PC-3 (cell line): ENCODE data around the gene KRTAP10-2. TPM values are rescaled to one million over a fixed set of nuclear protein-coding genes. Genes with fewer than 3 reads are reported as not detected.

Experiments
- ATAC-seq: fragments of 200-7000 bp; cut with Tn5 transposase; 2 replicates; pipeline ENCODE4 v1.9.1; 2020; ENCODE audit warnings: mild to moderate bottlenecking, moderate library complexity
- BruUV-seq: library from RNA; stranded (reverse); fragments of 400-500 nt; replicated peaks from 2 replicates; lab custom pipeline; 2021; lab: Mats Ljungman, UMichigan
- CTCF ChIA-PET: fragments of 300-600 bp; sonication (Branson Sonifier 250); formaldehyde crosslinking; loops from one replicate; lab custom pipeline; 2022; ENCODE audit warnings: antibody characterized with exemption; lab: Charles Lee
- POLR2A ChIA-PET: fragments of 300-600 bp; sonication (Branson Sonifier 250); formaldehyde crosslinking; loops from one replicate; lab custom pipeline; 2022; ENCODE audit warnings: antibody characterized with exemption; ENCODE audit not compliant: unreplicated experiment; lab: Charles Lee
- DNase-seq: peaks from one replicate; pipeline ENCODE4 v3.0.0-alpha.2; 2015
- H2AFZ ChIP-seq: fragments of 300-600 bp; sonication (generic); 2 replicates; pipeline ENCODE4 v1.6.0; 2016; ENCODE audit warnings: antibody characterized with exemption, low read length
- H3F3A ChIP-seq: fragments of 300-600 bp; sonication (generic); one replicate; pipeline ENCODE4 v1.6.0; 2017; ENCODE audit warnings: antibody characterized with exemption, low read length, control low read depth, mild to moderate bottlenecking; ENCODE audit not compliant: unreplicated experiment
- H3K27ac ChIP-seq: fragments of 300-600 bp; sonication (generic); 2 replicates; pipeline ENCODE4 v1.5.1; 2016; ENCODE audit warnings: mild to moderate bottlenecking, low read length
- H3K27me3 ChIP-seq: fragments of 300-600 bp; sonication (generic); 2 replicates; pipeline ENCODE4 v1.6.1; 2016; ENCODE audit warnings: low read length, mixed read lengths
- H3K36me3 ChIP-seq: fragments of 300-600 bp; sonication (generic); 2 replicates; pipeline ENCODE4 v1.6.1; 2016; ENCODE audit warnings: low read depth, mixed run types, low read length, mixed read lengths
- H3K4me1 ChIP-seq: fragments of 300-600 bp; sonication (generic); 2 replicates; pipeline ENCODE4 v1.5.1; 2016; ENCODE audit warnings: low read length; ENCODE audit not compliant: insufficient read depth
- H3K4me2 ChIP-seq: fragments of 300-600 bp; sonication (generic); 2 replicates; pipeline ENCODE4 v1.6.0; 2016; ENCODE audit warnings: low read length
- H3K4me3 ChIP-seq: fragments of 300-600 bp; sonication (generic); 2 replicates; pipeline ENCODE4 v1.5.1; 2016; ENCODE audit warnings: mild to moderate bottlenecking, low read length, mixed read lengths
- H3K79me2 ChIP-seq: fragments of 300-600 bp; sonication (generic); 2 replicates; pipeline ENCODE4 v1.6.1; 2017; ENCODE audit warnings: low read length, mixed read lengths
- H3K9ac ChIP-seq: fragments of 300-600 bp; sonication (generic); 2 replicates; pipeline ENCODE4 v1.6.0; 2016; ENCODE audit warnings: mild to moderate bottlenecking, low read length
- H3K9me2 ChIP-seq: fragments of 300-600 bp; sonication (generic); replicated peaks from 2 replicates; pipeline ENCODE4 v1.6.1; 2016; ENCODE audit warnings: mixed run types, low read length, mixed read lengths
- H3K9me3 ChIP-seq: fragments of 300-600 bp; sonication (generic); 2 replicates; pipeline ENCODE4 v1.6.1; 2016; ENCODE audit warnings: low read length, mixed read lengths
- H4K20me1 ChIP-seq: fragments of 300-600 bp; sonication (generic); 2 replicates; pipeline ENCODE4 v1.6.1; 2016; ENCODE audit warnings: low read length, mixed read lengths
- CTCF ChIP-seq: fragments of 300-600 bp; sonication (generic); conservative IDR thresholded peaks from 2 replicates; pipeline ENCODE4 v1.5.1; 2017; ENCODE audit warnings: antibody characterized with exemption, low read depth, mild to moderate bottlenecking, low read length
- EZH2 ChIP-seq: fragments of 300-600 bp; sonication (generic); IDR thresholded peaks from one replicate; pipeline ENCODE4 v1.6.1; 2017; ENCODE audit warnings: antibody characterized with exemption, mild to moderate bottlenecking, low read length; ENCODE audit not compliant: unreplicated experiment
- EZH2phosphoT487 ChIP-seq: fragments of 300-600 bp; sonication (generic); IDR thresholded peaks from 2 replicates; pipeline ENCODE4 v1.6.1; 2018; ENCODE audit warnings: mild to moderate bottlenecking, antibody characterized with exemption, low read length, borderline replicate concordance
- intact Hi-C: fragments of 100-400 bp; cut with micrococcal nuclease; formaldehyde crosslinking; loops from 2 replicates; pipeline ENCODE4 v1.9.0; 2023
- total RNA-seq: library from RNA; depleted of rRNA; stranded (reverse); fragments of >200 nt; gene quantifications from 2 replicates; pipeline ENCODE4 v1.2.3, GENCODE V29; 2014

KRTAP10-2 gene
- total RNA-seq, 1 experiment from 2014 or later, result not detected

DNA sequence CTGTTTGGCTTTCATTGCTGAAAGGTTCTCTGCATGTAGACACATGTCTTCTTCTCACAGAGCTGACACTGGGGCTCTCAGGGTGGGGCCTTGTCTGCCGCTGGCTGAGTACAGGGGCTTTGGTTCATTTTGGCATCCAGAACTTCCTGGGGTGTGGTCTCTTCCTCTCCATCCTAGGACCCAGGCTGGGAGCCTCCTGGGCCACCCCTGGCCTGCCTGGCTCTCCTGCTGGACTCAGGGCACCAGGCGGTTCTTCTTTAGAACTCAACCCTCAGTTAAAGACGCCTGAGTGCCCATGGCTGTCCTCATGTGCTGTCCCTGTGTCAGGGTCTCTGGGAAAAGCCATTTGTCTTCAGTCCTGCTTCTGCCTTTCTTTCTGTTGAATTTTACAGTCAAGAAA lies 34.6 kb upstream of the KRTAP10-2 start:
- no peak for ATAC-seq
- no peaks in the 10 kb centered on the region for H3K27me3 ChIP-seq
- no peak for DNase-seq
- no peaks in the 10 kb centered on the region for H3K9me2 ChIP-seq
- no TSS peak for BruUV-seq
- no peak overlapping the region for H3K9ac ChIP-seq
- ChIA-PET CTCF (no interaction called here), POLR2A (no interaction called here)
- H3K27ac ChIP-seq, result no peak overlapping the region
- no peaks in the 10 kb centered on the region for H3K36me3 ChIP-seq
- intact Hi-C loops, result no loop called here
- H3K9me3 ChIP-seq, result 0 out of 2 replicates have a peak, but pooled peaks cover 5% of the 10 kb centered on the region
- no peak overlapping the region for H3K4me2 ChIP-seq
- no peak overlapping the region for H3K4me3 ChIP-seq
- no peak for TF ChIP-seq EZH2phosphoT487
- no peaks in the 10 kb centered on the region for H4K20me1 ChIP-seq
- H3F3A ChIP-seq, result no peaks in the 10 kb centered on the region
- H3K79me2 ChIP-seq, result no peaks in the 10 kb centered on the region
- H3K4me1 ChIP-seq, result peaks cover 3% of the 10 kb centered on the region; the same call in 1 of the 2 replicates
- no peak overlapping the region for H2AFZ ChIP-seq

- Histone ChIP-seq H2AFZ (no peak overlapping the region), H3K9ac (no peak overlapping the region), H3K27ac (no peak overlapping the region), H4K20me1 (no peaks in the 10 kb centered on the region), H3K4me1 (peaks cover 10% of the 10 kb centered on the region; the same call in 1 of the 2 replicates), H3K9me3 (0 out of 2 replicates have a peak, but pooled peaks cover 5% of the 10 kb centered on the region), H3K4me3 (no peak overlapping the region), H3K36me3 (no peaks in the 10 kb centered on the region), H3K4me2 (peak overlapping the region; percentile 42; the same call in 1 of the 2 replicates), H3K79me2 (no peaks in the 10 kb centered on the region), H3K27me3 (no peaks in the 10 kb centered on the region), H3K9me2 (no peaks in the 10 kb centered on the region), H3F3A (no peaks in the 10 kb centered on the region)
- no TSS peak for BruUV-seq
- DNase-seq, result peak; percentile 64
- intact Hi-C loops, result no loop called here
- CTCF ChIA-PET, result interaction anchor here (0.5 kb wide), 1 partner anchor 10 kb away, joined by 3 read pairs; no protein-coding TSS in a partner anchor
- TF ChIP-seq EZH2 (no peak), CTCF (no peak), EZH2phosphoT487 (no peak)
- POLR2A ChIA-PET, result interaction anchor here (0.6 kb wide), 1 partner anchor 218 kb away, joined by 22 read pairs; the partner anchor contains the start of gene UBE2G2
- ATAC-seq, result peak; percentile 40
Observed at GRCh38 chr21:44583800-44584147, 32.5 kb upstream of the KRTAP10-2 start.

GRCh38 chr21:44583089-44583799 lies 31.9 kb upstream of the KRTAP10-2 start:
- no peaks in the 10 kb centered on the region for H3F3A ChIP-seq
- CTCF ChIA-PET, result no interaction called here
- peaks cover 10% of the 10 kb centered on the region; the same call in 1 of the 2 replicates for H3K4me1 ChIP-seq
- no peaks in the 10 kb centered on the region for H3K36me3 ChIP-seq
- H3K9me3 ChIP-seq, result 0 out of 2 replicates have a peak, but pooled peaks cover 5% of the 10 kb centered on the region
- no peak overlapping the region for H3K9ac ChIP-seq
- TF ChIP-seq CTCF (no peak), EZH2phosphoT487 (no peak), EZH2 (no peak)
- DNase-seq (peak; percentile 12), ATAC-seq (no peak)
- no peaks in the 10 kb centered on the region for H3K79me2 ChIP-seq
- H2AFZ ChIP-seq, result 0 out of 2 replicates have a peak overlapping the region, but pooled peaks have one; percentile 17
- H3K9me2 ChIP-seq, result no peaks in the 10 kb centered on the region
- no TSS peak for BruUV-seq
- no peak overlapping the region for H3K4me3 ChIP-seq
- H4K20me1 ChIP-seq, result no peaks in the 10 kb centered on the region
- no peaks in the 10 kb centered on the region for H3K27me3 ChIP-seq
- POLR2A ChIA-PET, result no interaction called here
- H3K4me2 ChIP-seq, result peak overlapping the region; percentile 42; the same call in 1 of the 2 replicates
- H3K27ac ChIP-seq, result no peak overlapping the region
- intact Hi-C loops, result no loop called here
